Activated CD8-positive, alpha-beta memory T cell treated with anti-CD3 and anti-CD28 coated beads, Interleukin-2, amount 50 U/mL, for 24 hours (primary cell): ENCODE measurements around the gene ELMO1.

Source experiments
- DNase-seq: peaks from one replicate; pipeline ENCODE4 v3.0.0-alpha.2; 2020; ENCODE audit errors: extremely low read depth

The ELMO1 gene

DNA sequence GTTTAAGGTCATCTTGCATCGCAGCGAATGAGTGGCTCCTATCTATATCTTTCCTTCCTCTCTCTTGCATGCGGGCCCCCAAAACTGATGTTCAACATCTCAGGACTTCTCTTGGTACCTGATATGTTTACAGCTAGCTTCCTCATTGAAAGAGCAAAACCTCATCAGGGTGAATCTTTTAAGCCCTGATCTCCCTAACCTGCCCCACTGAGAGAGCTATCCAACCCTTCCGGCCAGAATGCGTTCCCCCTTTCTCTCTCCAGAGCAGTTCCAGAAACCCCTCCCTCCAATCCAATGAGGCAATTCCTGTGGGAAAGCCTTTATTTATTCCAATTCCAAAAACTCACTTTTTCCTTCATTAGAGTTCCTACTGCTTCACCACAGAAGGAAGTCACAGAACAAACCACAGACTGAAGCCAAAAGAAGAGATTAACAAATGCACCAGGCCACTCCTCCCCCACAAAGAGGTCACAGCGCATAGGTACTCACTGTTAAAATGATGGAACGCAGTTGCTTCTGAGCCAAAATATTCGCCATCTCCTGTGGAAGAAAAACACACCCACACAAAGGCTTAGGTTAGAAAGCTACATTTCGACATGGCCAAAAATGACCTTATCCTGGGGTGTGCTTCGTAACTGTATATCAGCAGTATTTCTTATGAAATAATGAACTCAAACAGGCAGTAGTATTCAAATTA is 232.4 kb downstream of the ELMO1 start:
- DNase-seq = no peak

DNA sequence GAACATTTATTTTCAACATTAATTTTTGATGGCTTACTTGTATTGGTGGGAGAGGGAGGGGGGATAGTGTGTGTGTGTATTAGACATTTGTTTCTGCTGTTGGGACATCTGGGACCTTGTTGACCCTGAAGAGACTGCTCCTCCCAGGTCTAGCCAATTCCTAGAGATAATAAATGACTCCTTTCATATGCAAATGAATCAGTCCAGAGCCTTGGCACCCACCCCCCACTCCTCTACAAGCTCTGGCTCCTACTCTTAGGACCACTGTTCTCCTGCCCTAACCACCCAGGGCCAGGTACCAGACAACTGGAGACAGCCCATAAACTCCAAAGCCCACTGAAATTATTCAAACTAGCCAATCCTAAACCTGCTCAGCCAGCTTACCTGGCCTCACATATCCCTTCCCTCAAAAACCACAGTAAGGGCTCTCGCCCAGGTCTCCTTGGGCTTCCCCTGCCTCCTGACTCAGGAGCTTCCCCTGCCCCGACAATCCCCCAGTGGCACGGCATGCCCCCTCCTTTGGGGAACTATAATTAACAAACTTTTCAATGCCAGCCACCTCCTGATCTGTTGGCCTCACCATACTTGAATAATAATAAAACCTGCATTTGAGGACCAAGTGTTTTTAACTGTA is 233.3 kb downstream of the ELMO1 start:
- no peak for DNase-seq

DNA sequence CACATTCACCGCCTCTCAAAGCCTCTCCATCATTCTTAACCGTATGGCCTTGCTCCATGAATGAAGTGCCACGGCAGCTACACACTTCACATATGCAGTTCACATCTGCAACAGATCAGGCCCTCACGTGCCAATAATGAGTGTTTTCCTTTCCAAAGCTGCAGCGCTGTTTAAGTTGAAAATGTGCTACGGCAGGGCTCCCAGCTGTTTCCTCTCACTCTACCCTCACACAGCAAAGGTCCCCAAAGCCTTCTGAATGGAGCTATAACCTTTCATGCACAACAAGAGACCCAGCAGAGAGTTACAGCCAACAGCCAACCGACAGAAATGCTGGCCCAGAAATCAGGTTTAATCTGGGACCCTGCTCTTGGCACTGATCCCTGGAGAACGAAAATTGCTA is 236.1 kb downstream of the ELMO1 start:
- no peak for DNase-seq

DNA sequence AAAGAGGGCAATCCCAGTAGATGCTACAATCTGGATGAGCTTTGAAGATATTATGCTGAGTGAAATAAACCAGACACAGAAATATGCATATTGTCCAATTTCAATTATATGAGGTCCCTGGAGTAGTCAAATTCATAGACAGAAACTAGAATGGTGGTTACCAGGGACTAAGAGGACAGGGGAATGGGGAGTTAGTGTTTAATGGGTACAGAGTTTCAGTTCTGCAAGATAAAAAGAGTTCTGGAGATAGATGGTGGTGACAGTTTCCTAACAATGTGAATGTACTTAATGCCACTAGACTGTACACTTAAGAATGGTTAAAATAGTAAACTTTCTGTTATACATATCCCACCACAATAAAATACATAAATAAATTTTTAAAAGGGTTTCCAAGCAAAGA is 236.6 kb downstream of the ELMO1 start:
- no peak for DNase-seq

DNA sequence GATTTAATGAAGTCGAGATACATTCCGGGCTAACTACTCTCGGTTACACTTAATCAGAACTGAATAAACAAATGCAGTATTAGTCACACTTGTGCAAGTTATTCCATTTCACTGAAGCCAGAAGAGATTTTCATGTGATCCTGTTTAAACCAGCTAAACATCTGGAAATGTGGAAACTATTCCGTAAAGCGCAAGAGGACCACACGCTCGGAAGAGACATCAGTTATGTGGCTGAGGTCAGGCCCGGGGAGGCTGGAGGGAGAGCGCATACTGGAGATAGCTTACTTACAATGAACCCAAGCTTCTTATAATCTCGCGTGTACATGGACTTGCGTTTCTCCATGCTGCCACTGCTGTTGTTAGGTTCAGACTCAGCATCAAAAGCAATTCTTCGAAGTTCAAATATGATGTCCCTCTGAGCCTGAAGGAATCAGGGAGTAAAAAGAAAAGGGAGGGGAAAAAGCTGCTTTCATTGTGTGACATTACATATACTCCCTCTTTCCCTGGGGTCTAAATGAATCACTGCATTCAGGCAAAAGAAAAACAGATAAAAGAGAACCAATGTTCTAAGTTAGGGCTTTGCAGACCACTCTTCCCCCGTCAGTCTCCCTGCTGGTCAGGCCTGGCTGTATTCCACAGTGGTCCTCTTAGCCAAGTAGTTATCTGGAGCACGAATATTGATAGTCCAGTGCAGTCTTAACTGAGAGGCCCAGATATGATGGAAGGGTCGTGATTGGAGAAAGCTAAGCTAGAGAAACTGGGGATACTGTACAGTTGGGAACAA is 237.4 kb downstream of the ELMO1 start:
- DNase-seq = no peak

DNA sequence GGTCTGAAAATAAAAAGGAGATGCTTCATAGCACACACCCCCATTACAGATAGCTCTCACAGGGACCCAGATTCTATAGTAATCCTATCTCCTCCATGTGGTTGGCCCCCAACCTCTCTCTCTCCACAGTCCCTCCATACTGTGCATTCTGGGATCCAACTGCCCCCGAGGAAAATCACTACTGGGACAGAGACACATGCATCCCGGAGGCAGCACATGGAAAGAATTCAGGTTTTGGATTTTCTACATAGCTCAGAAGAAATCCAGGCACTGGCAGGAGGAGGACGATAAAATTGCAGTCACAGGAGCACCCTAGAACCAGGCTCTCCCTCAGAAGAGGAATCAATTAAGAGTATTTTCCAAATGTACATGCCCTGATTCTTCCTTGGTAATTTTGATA is 239.5 kb downstream of the ELMO1 start:
- DNase-seq = no peak

DNA sequence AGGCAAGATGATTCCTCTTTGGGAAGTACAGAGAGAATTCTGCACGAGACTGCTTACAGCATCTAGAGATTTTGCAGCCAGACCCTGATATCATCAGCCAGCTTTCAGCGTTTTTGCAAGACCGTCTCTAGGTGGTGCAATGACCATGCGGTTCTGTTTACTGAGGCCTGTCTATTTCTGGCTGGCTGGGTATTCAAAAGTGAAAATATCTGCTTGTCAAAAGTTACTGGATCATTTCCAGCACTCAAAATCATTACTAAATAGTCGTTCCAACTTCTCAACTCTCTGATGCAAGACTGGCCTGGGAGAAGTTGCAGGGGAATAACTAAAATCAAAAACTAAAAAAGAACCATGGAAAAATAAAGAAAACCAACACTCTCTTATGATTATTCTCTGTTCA is 240.1 kb downstream of the ELMO1 start:
- DNase-seq = no peak

DNA sequence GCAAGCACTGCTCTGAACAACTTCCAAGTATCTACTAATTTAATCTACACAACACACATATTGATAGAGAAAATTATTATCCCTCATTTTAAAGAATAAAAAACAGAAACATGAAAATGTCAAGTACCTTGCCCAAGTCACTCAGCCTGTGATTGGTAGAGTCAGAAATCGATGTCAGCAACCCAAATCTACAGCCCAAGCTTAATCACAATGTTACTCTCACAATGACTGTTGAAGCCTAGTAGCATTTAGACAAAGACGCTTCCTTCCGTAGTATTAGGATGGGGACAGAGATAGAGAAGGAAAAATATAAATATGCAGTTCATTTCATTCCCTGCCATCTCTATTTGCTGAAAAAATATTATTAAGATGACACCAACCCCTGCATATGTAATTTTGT is 242.5 kb downstream of the ELMO1 start:
- no peak for DNase-seq

DNA sequence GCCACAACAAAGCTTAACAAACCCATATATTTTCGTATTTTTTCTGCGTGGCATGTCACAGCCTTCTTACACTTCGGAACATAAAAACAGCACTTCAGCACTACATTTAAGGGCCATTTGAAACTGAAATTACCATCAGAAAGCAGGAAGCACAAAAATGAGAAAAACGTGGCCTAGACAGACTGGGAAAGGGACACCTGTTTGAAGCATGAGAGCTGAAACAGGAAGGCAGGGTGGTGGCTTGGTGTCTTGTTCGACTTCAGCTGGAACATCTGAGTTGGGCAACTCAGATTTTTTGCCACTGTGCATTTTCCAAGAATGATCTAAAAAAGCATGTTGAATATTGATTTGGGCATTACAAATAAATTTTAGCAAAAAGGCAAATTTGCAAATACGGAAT is 243.2 kb downstream of the ELMO1 start:
- DNase-seq = no peak

DNA sequence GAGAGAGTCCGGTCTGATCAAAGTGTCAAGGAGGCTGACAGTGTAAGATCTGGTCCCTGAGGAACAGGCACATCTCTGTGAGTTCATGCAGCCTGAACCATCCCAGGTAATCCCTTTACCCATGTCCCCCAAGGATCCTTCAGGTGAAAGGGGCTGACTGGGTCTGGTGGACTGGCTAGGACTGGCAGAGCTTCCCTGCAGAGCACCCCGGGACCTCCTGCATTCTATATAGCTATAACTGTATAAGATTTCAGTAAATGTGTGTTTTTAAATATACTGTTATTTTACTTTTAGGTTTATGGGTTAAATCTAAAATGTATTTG is 246.8 kb downstream of the ELMO1 start:
- DNase-seq = no peak

DNA sequence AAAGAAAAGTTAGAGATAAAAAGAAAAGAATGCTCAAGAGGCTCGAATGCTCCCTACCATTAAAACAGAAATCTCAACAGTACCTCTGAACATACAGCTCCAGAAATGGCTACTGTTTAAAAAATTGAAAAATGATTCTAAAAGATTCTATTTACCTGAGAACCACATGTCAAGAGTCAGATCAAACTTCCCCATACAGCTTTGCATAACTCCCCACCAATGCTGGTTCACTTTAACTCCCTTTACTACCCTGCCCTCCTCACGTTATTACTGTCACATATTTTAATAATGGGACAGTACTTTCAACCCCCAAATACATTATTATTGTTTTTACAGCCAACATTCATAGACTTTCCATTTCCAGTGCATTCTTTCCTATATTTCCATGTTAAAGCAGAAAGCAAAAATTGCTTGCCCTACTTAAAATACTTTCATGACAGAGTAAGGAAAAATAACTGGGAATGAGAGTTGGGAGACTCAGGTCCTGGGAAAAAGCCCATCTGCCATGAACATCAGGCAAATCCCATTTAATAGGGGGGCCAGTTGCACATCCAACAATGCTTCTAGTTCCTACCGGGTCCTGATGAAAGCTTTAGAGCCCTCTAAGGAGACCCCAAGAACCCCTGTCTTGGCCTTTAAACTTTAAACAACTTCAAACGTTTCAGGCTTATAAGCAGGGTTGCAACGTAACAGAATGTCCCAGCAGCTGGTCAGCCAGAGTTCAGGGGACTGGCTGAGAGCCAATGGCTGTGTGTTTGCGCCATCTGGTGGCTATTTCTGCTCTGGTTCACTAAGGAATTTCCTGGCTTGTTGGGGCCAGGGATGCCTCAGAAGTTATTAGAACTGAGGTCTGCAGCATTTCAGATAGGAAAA is 247.4 kb downstream of the ELMO1 start:
- DNase-seq = peak; percentile 24

DNA sequence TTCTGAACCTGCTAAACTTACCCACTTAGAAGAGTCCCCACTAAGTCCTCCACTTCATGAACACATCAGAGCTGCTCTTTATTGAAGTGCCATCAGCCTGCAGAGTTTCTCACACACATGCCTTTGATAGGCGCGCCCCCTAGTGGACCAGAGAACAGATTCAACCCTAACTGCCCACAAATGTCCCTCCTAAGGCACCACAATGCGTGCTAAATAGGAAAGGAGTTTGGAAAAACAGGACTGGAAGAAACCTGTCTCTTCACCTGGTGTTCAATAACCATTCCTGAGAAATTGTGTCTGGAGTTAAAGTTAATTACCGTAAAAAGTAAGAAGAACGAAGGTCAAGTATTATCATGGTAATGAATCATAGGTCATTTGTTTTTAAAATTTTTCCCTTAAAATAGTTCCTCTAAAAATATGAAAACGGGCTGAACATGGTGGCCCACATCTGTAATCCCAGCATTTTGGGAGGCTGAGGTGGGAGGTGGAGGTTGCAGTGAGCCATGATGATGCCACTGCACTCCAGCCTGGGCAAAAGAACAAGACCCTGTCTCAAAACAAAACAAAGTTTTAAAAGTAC is 249.7 kb downstream of the ELMO1 start:
- DNase-seq = peak; percentile 47

DNA sequence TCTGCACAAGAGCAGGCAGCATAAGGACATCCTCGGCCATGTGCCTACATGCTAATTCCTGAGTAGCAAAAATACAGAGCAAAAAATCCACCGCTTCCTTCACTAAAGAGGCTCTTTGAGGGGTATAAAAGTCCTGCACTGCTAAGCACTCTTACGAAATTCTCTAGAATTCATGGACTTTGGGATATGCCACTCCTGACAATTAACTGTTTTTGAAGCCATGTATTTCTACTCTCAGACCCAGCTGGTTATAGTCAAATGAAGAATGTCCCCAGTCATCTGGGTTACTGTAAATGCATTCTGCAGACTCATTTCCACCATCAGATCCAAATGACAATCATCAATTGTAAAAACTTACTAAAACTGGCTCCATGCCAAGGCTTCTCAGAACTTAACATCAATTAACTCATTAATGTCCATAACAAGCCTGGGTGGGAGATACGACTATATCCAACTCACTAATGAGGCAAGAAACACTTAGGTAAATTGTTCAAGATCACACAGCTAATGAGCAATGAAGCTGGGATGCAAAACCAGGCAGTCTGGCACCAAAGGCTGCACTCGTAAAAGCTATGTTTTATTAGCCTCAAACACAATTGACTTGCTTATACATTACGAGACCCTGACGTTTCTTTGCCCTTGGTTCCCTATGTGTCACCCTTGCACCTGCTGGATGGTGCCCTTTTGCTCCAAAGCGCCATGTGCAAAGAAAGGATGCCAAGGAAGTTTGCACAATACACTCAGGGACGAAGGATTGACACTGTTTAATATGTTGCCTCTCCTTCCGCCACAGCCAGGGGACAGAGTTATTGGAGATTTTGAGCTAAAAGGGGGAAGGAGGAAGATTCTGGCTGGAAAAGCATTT is 250.4 kb downstream of the ELMO1 start:
- DNase-seq = no peak

DNA sequence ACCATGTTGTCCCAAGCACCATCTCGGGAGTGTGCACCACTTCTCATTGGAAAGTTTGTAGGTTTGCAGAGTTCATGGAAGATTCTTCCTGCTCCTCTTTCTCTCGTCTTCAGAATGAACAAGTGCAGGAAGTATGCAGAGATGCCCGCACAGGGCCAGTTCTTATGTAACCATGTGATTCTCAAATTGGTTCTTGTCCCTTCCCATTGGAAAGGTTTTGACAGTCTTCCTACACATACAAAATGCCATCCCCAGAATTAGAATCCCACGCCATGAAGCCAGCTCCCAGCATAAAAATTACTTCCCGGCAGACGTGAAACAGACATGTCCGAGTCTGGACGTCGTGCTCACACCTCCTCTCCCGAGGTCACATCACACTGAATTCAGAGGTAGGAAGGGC is 251.6 kb downstream of the ELMO1 start:
- no peak for DNase-seq

DNA sequence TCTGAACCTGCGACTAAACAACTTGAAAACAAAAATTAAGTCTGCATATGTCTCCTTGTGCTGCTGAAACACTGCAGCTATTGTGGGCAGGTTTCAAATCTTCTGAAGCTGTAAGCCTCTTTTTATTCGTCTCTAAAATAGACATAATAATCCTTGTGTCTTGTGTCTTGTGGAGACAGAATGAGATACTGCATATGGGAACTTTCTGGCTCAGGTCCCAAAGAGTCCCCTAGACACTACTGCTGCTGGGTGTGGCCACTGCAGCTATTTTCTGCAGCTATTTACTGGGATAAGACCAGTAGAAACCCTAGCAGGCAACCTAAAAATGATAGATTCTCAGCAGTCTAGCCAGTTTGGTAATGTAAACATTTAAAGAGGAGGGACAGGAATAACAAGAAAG is 252.0 kb downstream of the ELMO1 start:
- no peak for DNase-seq

DNA sequence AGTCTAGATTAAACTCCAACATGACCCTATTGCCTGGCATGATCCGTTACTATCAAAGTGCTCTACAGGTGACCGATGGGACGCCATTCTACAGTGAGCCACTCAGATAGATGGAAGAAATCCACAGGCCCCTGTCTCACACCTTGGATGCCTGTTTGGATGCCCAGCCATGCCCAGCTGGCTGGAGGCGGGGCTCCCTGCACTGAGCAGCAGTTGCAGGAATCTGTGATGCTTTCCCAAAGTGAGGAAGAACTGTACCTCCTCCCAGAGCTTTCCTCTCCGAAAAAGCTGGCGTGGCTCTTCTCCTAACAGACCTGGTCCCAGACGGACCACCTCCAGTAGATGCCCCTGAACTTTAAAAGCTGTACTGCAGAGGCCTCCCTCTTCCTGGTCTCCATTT is 253.3 kb downstream of the ELMO1 start:
- DNase-seq = no peak

DNA sequence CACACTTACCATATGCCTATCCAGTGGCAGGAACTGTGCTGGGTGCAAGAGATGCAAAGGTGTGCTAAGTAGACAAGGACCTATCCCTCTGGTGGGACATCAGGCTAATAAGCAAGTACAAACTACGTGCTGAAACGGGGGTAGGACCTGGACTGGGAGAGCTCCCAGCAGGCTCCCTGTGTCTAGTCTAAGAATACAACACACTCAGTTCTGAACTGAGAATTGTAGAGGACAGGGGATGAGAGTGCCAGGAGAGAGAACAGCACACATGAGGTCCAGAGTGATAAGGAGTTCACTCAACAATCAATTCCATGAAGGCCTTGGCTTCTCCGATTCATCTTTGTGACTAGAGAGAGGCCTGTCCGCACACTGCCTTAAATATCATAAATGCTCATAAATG is 253.7 kb downstream of the ELMO1 start:
- no peak for DNase-seq

DNA sequence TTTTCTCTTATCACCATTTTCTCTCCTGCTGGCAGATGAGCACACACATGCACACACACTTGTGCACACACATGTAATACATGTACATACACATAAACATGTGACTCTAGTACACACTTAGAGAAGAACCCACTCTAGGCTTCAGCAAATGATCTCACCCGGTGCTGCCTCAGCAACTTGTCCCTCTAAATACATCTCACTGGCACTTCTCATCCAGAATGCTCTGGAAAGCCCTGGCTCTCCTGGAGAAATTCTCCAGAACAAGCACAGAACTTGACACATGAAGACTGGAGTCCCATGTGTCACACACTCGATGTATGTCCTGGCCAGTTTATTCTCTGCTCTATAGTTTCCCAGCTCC is 254.9 kb downstream of the ELMO1 start:
- no peak for DNase-seq

DNA sequence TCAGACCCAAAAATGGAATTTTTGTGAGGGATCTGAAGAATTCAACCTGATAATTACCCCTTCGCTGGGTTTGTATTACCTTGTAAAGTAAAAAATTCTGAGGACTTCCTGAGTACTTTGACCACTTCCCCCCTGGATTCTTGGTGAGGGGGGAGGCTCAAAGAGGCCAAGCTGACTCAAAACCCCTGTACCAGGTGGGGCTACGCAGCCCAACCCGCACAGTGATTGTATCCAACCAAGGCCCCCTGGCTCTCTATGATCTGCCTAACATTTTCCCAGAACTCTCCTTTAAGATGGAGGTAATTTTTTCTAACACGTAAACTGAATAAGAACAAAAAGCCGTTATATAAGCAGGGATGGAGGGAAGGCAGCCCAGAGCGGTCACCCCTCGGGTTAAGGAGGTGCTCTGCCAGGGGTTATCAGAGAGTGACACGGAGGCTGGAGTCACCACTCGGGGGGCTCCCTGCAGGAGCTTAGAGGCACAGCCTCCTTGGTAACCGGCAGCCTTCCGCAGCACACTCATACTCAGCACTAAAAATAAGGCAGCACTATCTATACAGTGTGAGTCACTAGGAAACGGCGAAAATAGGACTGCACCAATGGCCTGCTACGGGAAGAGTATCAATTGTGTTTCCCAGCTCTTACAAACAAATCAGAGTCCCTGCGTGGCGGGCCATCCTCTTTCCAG is 255.4 kb downstream of the ELMO1 start:
- DNase-seq = no peak

DNA sequence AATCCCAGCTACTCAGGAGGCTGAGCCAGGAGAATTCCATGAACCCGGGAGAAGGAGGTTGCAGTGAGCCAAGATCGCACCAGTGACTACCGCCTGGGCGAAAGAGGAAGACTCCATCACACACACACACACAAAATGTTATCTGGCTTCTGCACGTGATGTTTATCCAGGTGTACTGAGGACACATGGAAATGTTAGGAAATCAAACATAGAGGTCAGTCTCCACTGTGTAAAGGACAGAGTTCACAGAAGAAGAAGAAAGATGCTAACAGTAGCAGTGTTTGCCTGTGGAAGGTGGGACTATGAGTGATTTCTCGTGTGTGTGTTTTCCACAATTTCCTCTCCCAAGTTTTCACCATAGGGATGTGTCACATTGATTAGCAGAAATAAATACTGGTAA is 256.9 kb downstream of the ELMO1 start:
- DNase-seq = no peak
